H54 (cell line): ENCODE data around the gene LDHD.

Source experiments
- DNase-seq: peaks from one replicate; pipeline ENCODE4 v3.0.0; 2011; ENCODE audit warnings: low spot score, mixed read lengths; ENCODE audit not compliant: insufficient read length
- FAIRE-seq: peaks from 3 replicates; lab custom pipeline; 2011; peaks lifted over from hg19 to GRCh38; lab: Jason Lieb, UNC
- POLR2A ChIP-seq: IDR thresholded peaks from 2 replicates; pipeline ENCODE4 v1.6.1; 2011; ENCODE audit warnings: low read depth, mild to moderate bottlenecking, low read length

The LDHD gene

DNA sequence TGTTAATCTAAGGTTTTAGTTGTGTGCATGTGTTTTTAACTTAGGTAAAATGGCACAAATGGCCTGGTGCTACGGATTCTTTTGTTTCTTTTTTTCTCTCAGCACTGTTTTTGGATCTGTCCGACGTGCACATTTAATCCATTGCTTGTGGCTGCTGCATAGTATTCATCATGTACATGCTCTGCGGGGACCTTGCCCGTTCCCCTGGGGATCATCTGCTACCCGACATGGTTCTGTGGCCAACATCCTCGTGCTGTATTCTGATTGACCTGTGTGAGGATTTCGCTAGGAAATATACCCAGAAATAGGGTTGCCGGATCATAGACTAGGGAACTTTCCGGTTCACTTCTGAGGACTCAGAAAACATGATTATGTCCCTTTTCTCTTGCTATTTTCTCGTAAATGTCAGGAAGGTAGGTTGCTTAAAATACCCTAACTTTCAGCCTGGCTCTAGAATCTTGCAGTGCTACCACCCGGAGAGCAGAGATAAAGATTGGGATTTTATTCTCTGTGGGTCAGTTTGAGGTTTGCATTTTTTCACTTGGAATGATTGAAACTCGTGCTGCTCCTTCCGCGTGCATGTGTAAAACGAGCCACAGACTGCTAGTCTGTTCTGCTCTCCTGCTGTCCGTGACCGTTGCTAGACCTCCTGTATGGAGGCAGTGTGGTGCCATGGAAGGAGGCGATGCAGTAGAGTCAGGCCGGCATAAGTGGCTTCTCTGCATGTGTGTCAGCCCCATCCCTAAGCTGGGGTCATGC is 42.9 kb downstream of the LDHD start:
- FAIRE-seq (no peak), DNase-seq (no peak)
- TF ChIP-seq POLR2A: no peak

DNA sequence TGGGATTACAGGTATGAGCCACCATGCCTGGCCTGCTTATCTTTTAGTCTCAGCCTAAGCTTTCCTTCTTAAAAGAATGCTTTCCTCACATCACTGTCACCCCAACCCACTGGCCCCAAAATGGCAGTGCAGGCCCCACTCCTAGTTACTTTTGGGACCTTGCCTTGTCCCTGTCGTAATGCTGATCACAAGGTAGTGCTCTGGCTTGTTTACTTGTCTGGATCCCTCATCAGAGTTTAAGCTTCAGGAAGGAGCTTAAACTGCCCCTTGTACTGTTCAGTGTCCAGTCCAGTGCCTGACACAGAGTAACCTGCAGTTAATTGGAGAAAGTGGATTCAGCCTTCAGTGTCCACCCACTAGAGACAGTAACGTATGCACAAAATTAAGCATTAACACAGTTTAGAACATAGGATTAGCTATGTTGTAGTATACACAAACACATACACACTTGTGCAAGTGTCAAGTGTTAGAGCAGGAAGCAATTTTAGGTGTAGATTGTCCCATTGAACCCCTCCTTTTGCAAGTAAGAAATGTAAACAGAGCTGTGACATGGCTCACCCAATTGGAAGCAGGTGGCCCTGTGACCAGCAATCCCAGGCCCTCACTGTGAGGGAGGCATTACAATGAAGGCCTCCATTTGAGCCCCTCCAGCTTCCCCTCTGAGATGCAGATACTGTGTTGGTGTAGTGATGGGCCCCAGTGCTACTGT is 44.2 kb downstream of the LDHD start:
- no peak for TF ChIP-seq POLR2A
- DNase-seq (no peak), FAIRE-seq (no peak)

DNA sequence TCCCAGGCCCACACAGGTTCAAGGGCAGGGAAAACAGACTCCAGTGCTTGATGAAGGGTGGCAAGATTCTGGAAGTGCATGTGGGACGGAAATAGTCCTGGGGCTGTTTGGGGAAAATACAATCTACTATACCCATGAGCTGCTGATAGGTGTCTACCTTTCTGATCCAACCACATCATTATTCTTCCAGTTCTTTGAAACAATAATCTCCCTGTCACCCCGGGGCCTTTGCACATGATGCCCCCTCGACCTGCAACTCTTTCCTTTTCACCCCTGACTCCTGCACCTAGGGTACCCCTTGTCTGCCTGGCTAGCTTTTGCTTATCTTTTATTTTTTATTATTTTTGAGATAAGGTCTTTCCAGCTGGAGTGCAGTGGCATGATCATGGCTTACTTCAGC is 45.0 kb downstream of the LDHD start:
- no peak for TF ChIP-seq POLR2A
- FAIRE-seq (no peak), DNase-seq (no peak)

DNA sequence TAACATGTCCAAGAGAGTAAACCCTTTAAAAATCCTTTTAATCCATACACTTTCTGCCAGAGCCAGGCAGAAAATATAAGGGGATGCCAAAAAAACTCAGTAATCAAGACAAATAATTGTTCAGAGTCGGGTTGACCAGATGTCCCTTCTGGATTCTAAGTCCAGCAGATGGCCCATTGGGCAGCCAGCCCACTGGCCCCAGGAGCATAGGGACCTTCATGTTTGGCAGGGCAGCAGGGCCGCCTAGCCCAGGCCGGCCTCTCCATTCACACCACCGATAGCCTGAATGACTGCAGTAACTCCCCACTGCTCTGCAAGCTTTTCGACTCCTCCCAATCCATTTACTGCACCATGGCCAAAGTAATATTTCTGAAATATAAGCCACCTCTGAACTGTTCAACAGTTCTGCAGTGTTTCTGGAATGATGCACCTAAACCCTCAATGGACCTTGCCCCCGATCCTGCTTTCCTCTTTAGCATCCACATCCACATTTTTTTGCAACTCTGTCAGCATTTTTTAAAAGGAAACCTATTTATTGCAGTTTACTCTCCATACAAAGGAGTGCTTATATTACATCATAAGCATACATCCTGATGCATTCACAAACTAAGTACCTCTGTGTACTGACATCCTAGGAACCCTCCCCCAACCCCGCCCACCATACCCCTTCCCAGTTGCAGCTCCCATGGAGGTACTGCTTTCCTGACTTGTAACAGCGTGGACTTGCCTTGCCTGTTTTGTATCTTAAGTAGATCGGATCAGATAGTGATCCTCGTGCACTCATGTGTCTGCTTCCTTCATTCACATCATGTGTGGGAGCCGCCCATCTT is 46.4 kb downstream of the LDHD start:
- DNase-seq (no peak), FAIRE-seq (no peak)
- TF ChIP-seq POLR2A: no peak

DNA sequence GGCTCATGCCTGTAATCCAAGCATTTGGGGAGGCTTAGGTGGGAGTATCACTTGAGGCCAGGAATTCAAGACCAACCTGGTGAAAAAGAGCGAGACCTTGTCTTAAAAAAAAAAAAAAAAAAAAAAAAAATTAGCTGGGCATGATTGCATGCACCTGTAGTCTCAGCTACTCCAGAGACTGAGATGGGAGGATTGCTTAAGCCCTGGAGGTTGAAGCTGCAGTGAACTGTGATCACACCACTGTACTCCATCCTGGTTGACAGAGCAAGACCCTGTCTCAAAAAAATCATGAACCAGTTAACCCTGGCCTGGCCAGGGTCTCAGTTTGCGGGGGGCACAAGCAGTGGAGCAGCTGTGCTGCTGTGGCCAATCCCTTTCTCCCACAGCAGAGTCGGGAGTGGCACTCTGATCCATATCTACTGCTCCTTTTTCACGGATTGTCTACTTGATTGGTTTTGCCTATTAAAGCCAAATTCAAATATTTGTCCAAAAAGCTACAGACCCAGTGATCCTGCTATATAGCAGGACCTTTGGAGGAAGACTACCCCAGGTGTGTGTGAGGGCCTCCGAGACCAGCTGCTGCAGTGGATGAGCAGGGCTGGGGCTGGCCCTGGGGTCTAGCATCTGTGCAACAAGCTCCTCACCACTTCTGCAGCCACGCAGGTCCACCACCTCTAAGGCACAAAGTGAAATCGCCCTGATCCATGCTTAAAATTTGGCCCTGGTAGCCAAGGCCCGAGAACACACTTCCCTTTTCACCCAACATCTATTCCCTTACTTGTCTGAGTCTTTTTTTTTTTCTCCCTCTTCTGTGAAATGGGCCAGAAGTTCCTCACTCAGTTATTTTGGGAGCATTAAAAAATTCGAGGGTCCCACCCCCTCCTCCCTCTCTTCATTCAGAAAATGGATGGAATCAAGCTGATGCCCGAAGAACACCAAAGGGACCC is 48.2 kb downstream of the LDHD start:
- DNase-seq (no peak), FAIRE-seq (no peak)

DNA sequence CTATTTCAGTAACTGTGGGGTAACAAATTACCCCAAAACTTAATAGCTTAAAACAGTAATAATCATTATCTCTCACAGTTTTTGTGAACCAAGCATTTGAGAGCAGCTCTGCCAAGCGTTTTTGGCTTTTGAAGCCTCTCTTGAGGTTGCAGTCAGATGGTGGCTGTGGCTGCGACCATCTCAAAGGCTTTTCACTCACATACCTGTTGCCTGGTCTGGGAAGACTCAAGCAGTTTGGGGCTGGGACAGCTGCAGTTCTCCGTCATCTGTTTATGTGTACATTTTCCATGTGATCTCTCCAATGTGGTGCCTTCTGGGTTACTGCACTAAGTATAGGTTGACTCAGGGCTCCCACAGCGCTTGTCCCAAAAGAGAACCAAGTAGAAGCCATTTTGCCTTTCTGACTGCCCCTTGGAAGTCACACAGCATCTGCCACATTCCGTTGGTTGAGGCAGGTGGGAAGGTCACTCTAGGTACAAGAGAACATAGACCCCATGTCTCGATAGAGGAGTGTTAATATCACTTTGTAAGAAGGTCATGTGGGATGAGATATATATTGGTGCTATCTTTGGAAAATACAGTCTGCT is 49.6 kb downstream of the LDHD start:
- TF ChIP-seq POLR2A: no peak
- FAIRE-seq: no peak
- no peak for DNase-seq

More for the DNA sequence above, 48.2 kb downstream of the LDHD start:
- TF ChIP-seq POLR2A: no peak

DNA sequence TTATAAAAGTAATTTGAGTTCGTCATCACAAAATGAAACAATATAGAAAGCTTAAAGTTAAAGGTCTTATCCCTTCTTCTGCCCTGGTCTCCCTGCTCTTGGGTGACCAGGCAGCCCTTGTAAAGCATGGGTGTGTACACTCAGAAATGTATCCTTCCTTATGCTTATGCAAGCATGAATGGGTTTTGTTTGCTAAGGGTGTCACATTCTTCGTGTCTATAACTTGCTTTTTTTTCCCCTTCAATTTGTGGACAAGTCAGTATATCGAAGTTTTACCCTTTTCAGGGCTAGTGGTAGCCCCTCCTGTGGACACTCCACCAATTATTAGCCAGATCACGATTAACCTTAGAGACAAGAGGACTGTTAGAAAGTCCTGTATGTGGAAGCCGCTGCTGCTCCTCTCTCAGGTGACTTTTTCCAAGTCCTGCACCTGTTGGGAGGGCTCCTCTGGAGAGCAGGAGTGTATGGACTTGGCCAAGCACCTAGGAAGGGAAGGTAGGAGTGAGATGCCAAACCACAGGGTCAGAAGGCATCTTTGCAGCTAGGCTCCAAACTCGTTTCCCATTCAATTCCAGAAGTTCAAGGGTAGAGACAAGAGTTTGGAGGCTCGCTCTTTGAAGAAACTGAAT is 50.9 kb downstream of the LDHD start:
- FAIRE-seq (no peak), DNase-seq (no peak)
- TF ChIP-seq POLR2A: no peak

DNA sequence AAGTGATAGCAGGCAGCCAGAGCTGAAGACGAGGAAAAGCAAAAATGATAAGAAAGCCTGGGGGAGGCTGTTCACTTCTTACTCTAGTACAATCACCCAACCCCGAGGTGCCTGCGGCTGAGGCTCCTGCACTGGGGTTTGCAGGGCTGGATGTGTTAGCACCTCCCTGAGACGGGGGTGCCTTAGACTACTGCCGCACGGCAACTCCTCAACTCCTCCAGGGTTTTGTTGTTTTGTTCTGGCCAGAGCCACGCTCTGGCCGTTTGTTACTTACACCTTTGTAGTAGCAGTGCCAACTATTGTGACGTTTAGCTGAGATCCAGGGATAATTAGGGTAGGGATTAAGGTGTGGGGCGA is 51.5 kb downstream of the LDHD start:
- TF ChIP-seq POLR2A: no peak
- FAIRE-seq (no peak), DNase-seq (no peak)

DNA sequence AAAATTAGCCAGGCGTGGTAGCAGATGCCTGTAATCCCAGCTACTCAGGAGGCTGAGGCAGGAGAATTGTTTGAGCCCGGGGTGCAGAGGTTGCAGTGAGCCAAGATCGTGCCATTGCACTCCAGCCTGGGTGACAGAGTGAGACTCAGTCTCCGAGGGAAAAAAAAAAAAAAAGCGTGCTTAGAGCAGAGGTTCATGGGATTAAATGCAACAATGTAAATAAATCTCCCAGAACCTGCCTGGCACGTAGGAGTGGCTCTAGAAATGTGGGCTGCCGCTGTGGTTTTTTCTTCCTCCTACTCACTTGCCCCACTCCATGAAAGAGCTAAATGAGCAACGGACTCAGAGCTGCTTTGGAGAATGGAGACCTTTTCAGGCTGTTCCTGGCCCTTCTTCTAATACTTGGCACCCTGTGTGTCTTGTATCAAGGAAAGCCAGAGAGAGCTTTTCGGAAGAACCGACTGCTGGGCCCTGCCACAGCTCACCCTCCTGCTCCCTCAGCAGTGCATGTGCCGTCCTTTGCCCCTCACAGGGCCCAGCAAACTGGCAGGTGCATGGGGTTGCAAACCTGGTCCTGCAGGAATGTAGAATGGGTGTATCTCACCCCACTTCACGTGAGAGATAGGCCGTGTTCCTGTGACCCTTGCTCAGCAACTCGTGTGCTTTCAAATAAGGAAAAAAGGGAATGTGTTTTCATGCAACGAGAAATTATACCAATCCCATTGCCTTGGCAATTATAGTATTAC is 52.0 kb downstream of the LDHD start:
- FAIRE-seq (no peak), DNase-seq (no peak)
- TF ChIP-seq POLR2A: no peak

DNA sequence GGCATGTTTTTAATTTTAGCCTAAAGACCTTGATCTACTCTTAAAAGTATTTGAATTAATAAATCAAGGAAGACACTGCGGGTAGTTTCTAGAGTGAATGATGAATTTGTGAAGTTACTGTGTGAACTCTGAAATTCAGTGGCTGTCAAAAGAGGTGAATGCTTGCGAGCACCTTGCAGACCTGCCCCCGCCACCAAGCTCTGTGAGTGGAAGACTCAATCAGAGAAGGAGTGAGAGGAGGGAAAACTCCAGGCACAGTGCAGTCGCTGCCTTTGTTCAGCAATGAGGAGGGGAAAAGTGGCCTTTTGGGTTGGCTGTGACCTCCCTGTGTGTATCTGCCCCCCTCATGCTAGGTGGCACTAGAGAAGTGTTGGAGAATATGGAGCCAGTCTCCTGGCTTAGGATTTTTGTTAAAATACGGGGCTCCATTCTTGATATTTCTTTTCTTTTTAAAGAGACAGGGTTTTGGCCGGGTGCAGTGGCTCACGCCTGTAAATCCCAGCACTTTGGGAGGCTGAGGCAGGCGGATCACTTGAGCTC is 53.0 kb downstream of the LDHD start:
- no peak for FAIRE-seq
- DNase-seq: no peak
- no peak for TF ChIP-seq POLR2A

DNA sequence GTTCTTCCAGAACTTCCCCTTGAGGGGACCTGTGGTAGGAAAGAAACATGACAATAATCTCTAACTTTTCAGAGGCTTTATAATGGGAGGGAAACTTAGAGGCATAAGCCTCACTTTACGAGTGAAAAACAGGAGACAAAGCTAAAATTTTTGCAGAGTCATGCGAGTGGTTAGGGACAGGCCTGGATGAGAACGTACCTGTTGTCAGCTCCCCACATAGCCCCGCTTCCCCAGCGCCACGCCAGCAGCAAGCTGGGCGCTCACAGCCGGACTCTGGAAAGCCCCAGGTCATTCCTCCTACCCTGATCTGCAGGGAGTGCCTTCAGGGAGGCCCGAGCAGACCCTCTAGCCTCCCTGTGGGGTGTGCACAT is 53.6 kb downstream of the LDHD start:
- no peak for FAIRE-seq

More for the DNA sequence above, 53.6 kb downstream of the LDHD start:
- no peak for TF ChIP-seq POLR2A
- DNase-seq: no peak
